GM12878 (cell line): Measurements from ENCODE around the gene ADIPOQ. TPM values are rescaled to one million over a fixed set of nuclear protein-coding genes. Genes with fewer than 3 reads are reported as not detected.

ENCODE experiments used
- ATAC-seq: fragments of 200-7000 bp; cut with Tn5 transposase; 3 replicates; pipeline ENCODE4 v1.9.1; 2020; ENCODE audit warnings: mild to moderate bottlenecking, moderate library complexity
- BruUV-seq: library from RNA; stranded (reverse); fragments of 400-500 nt; replicated peaks from 2 replicates; lab custom pipeline; 2021; lab: Mats Ljungman, UMichigan
- CTCF ChIA-PET: fragments of 300-600 bp; sonication (Branson Sonifier 250); formaldehyde crosslinking; extraction: SDS; loops from one replicate; lab custom pipeline; 2021; ENCODE audit warnings: inconsistent platforms; lab: Yijun Ruan, JAX
- POLR2A ChIA-PET: fragments of 350-600 bp; formaldehyde crosslinking; extraction: SDS; loops from one replicate; lab custom pipeline; 2021; ENCODE audit warnings: inconsistent platforms; lab: Charles Lee
- RAD21 ChIA-PET: fragments of 300-600 bp; sonication (Branson Sonifier 250); formaldehyde crosslinking; loops from one replicate; lab custom pipeline; 2023; ENCODE audit warnings: antibody characterized with exemption; ENCODE audit not compliant: unreplicated experiment; lab: Charles Lee
- SMC1A ChIA-PET: fragments of 300-600 bp; sonication (Branson Sonifier 250); formaldehyde crosslinking; loops from one replicate; lab custom pipeline; 2023; ENCODE audit not compliant: unreplicated experiment, uncharacterized antibody; lab: Charles Lee
- DNase-seq: peaks from one replicate; pipeline ENCODE4 v3.0.0-alpha.2; 2011; ENCODE audit warnings: low read depth, low spot score
- FAIRE-seq: peaks from 3 replicates; lab custom pipeline; 2011; peaks lifted over from hg19 to GRCh38; lab: Jason Lieb, UNC
- H2AFZ ChIP-seq: 2 replicates; pipeline ENCODE4 v1.6.0; 2011; ENCODE audit warnings: low read depth, low read length, control low read depth; ENCODE audit not compliant: control insufficient read depth
- H3K27ac ChIP-seq: 2 replicates; pipeline ENCODE4 v1.5.1; 2011; ENCODE audit warnings: control low read depth; ENCODE audit not compliant: control insufficient read depth, insufficient read depth
- H3K27me3 ChIP-seq, 2 experiments: replicated peaks in 1 of 2; 2 replicates each; pipeline versions ENCODE4 v1.6.0 to v1.6.1; 2011; ENCODE audit warnings: low read length in 1 of 2; ENCODE audit not compliant: control insufficient read depth in 2 of 2, insufficient read depth in 2 of 2
- H3K36me3 ChIP-seq, 2 experiments: 2 replicates each; pipeline ENCODE4 v1.5.1; 2011; ENCODE audit warnings: low read length in 1 of 2; ENCODE audit not compliant: control insufficient read depth in 2 of 2, insufficient read depth in 2 of 2
- H3K4me1 ChIP-seq: 2 replicates; pipeline ENCODE4 v1.6.1; 2011; ENCODE audit warnings: mild to moderate bottlenecking, low read length, moderate library complexity, mixed read lengths; ENCODE audit not compliant: control insufficient read depth, insufficient read depth
- H3K4me2 ChIP-seq: 2 replicates; pipeline ENCODE4 v1.6.0; 2011; ENCODE audit warnings: control low read depth; ENCODE audit not compliant: control insufficient read depth, insufficient read depth
- H3K4me3 ChIP-seq: fragments of 200-600 bp; sonication (generic); 2 replicates; pipeline ENCODE4 v1.5.1; 2016
- H3K79me2 ChIP-seq: 2 replicates; pipeline ENCODE4 v1.6.0; 2011; ENCODE audit warnings: low read length; ENCODE audit not compliant: control insufficient read depth, insufficient read depth
- H3K9ac ChIP-seq: 2 replicates; pipeline ENCODE4 v1.8.0; 2011; ENCODE audit warnings: low read length, control low read depth, mixed read lengths; ENCODE audit not compliant: control insufficient read depth, insufficient read depth
- H3K9me3 ChIP-seq: replicated peaks from 3 replicates; pipeline ENCODE4 v1.5.1; 2011; ENCODE audit warnings: mild to moderate bottlenecking, low read length; ENCODE audit not compliant: control insufficient read depth, insufficient read depth
- H4K20me1 ChIP-seq: 2 replicates; pipeline ENCODE4 v1.6.0; 2011; ENCODE audit not compliant: control insufficient read depth, insufficient read depth
- BMI1 ChIP-seq: fragments of 450-650 bp; IDR thresholded peaks from 2 replicates; pipeline ENCODE4 v1.6.1; 2016; ENCODE audit warnings: mild to moderate bottlenecking, moderate library complexity, borderline replicate concordance
- FOS ChIP-seq: IDR thresholded peaks from 3 replicates; pipeline ENCODE4 v1.6.1; 2011; ENCODE audit warnings: borderline replicate concordance; ENCODE audit not compliant: insufficient read length; ENCODE audit errors: extremely low read depth
- GATAD2B ChIP-seq: fragments of 450-650 bp; conservative IDR thresholded peaks from 2 replicates; pipeline ENCODE4 v1.6.1; 2017; ENCODE audit warnings: low read depth, mild to moderate bottlenecking, moderate library complexity
- IRF4 ChIP-seq: IDR thresholded peaks from 2 replicates; pipeline ENCODE4 v1.6.1; 2011; ENCODE audit warnings: low read depth, low read length
- NFXL1 ChIP-seq: fragments of 450-650 bp; IDR thresholded peaks from 2 replicates; pipeline ENCODE4 v1.6.1; 2017; ENCODE audit warnings: antibody characterized with exemption, mild to moderate bottlenecking, borderline replicate concordance
- WRNIP1 ChIP-seq: IDR thresholded peaks from 2 replicates; pipeline ENCODE4 v1.6.1; 2011; ENCODE audit warnings: low read depth, low read length, improper control_type of control experiment, borderline replicate concordance
- ZSCAN29 ChIP-seq: fragments of 450-650 bp; IDR thresholded peaks from 2 replicates; pipeline ENCODE4 v1.6.1; 2017; ENCODE audit warnings: mild to moderate bottlenecking, moderate library complexity
- WGBS: methylation state at CpG from one replicate; pipeline ENCODE4 v1.1.6; 2016; ENCODE audit warnings: low lambda C conversion rate; ENCODE audit not compliant: insufficient replicate concordance, insufficient coverage; ENCODE audit errors: missing lambda C conversion rate; 5-methylcytosine and 5-hydroxymethylcytosine counted together
- in situ Hi-C: fragments of 300-500 bp; cut with MboI; formaldehyde crosslinking; loops from 9 replicates; pipeline ENCODE4 v1.14.3; 2018; ENCODE audit warnings: mixed read lengths
- intact Hi-C: fragments of 100-400 bp; cut with micrococcal nuclease; formaldehyde crosslinking; loops from one replicate; pipeline ENCODE4 v1.14.2; 2022; ENCODE audit not compliant: unreplicated experiment
- polyA plus RNA-seq, 11 experiments: library from polyadenylated mRNA; depleted of rRNA in 4 of 11; unstranded in 6 of 11; stranded (reverse) in 5 of 11; fragments of >200 nt; fragmentation: Nextera tagmentation in 4 of 11; fragmentation: Illumina TruSeq in 1 of 11; extraction: Ambion mirVana in 4 of 11; extraction: Trizol in 1 of 11; gene quantifications; 1 replicate in 1 of 11; 2 replicates in 10 of 11; pipeline versions ENCODE4 v1.2.1 to v1.2.3, GENCODE V29; 2011 to 2016; ENCODE audit warnings: inconsistent platforms in 2 of 11, missing spikeins in 2 of 11, low read depth in 1 of 11
- total RNA-seq, 4 experiments: library from RNA; depleted of rRNA in 3 of 4; stranded (reverse); fragments of >200 nt in 3 of 4; fragmentation: Illumina TruSeq in 1 of 4; extraction: Trizol in 1 of 4; gene quantifications; 2 replicates each; pipeline versions ENCODE4 v1.2.1 to v1.2.3, GENCODE V29; 2013 to 2021
- TF ChIP-seq, protein P1 (sequence below): IDR thresholded peaks from 2 replicates; pipeline ENCODE4 v1.6.1; 2012; ENCODE audit warnings: improper control_type of control experiment, low read depth, low read length; ENCODE audit not compliant: insufficient replicate concordance
- TF ChIP-seq, protein P2 (sequence below): fragments of 450-650 bp; IDR thresholded peaks from 2 replicates; pipeline ENCODE4 v1.6.1; 2016; ENCODE audit warnings: mild to moderate bottlenecking, moderate library complexity, borderline replicate concordance
- TF ChIP-seq, protein P3 (sequence below): IDR thresholded peaks from 2 replicates; pipeline ENCODE4 v1.6.1; 2011; ENCODE audit warnings: borderline replicate concordance, low read depth, mild to moderate bottlenecking, moderate library complexity, mixed read lengths, low read length; ENCODE audit not compliant: insufficient read depth; ENCODE audit errors: extremely low read length

Gene ADIPOQ
- total and polyA plus RNA-seq, 10 of the 15 experiments (the other 5 are each of a cell fraction or from before 2014, with no cell fraction given): not detected

DNA sequence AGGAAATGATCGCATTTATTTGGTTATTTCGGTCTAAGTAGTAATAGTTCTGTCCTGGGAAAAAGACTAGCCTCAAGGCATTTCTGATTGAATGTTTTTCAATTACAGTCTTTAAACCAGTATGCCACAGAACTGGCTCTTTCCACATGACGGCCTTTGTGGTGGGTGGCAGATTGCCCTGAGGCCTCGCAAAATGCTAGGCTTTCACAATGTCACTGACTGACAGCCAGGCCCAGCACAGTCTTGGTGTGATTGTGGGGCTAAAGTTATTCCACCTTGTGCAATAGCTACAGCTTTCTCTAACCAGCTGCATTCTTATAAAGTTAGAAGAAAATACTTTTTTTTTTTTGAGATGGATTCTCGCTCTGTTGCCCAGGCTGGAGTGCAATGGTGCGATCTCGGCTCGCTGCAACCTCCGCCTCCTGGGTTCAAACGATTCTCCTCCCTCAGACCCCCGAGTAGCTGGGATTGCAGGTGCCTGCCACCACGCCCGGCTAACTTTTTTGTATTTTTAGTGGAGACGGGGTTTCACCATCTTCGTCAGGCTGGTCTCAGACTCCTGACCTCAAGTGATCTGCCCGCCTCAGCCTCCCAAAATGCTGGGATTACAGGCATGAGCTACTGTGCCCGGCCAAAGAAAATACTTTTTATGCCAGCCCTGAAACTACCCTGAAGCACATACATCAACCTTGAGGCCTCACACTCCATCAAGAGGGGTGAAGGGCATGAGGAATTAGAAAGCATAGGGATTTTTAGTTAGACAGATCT is 2.5 kb upstream of the ADIPOQ start (continued):
- TF ChIP-seq, protein P1, sequence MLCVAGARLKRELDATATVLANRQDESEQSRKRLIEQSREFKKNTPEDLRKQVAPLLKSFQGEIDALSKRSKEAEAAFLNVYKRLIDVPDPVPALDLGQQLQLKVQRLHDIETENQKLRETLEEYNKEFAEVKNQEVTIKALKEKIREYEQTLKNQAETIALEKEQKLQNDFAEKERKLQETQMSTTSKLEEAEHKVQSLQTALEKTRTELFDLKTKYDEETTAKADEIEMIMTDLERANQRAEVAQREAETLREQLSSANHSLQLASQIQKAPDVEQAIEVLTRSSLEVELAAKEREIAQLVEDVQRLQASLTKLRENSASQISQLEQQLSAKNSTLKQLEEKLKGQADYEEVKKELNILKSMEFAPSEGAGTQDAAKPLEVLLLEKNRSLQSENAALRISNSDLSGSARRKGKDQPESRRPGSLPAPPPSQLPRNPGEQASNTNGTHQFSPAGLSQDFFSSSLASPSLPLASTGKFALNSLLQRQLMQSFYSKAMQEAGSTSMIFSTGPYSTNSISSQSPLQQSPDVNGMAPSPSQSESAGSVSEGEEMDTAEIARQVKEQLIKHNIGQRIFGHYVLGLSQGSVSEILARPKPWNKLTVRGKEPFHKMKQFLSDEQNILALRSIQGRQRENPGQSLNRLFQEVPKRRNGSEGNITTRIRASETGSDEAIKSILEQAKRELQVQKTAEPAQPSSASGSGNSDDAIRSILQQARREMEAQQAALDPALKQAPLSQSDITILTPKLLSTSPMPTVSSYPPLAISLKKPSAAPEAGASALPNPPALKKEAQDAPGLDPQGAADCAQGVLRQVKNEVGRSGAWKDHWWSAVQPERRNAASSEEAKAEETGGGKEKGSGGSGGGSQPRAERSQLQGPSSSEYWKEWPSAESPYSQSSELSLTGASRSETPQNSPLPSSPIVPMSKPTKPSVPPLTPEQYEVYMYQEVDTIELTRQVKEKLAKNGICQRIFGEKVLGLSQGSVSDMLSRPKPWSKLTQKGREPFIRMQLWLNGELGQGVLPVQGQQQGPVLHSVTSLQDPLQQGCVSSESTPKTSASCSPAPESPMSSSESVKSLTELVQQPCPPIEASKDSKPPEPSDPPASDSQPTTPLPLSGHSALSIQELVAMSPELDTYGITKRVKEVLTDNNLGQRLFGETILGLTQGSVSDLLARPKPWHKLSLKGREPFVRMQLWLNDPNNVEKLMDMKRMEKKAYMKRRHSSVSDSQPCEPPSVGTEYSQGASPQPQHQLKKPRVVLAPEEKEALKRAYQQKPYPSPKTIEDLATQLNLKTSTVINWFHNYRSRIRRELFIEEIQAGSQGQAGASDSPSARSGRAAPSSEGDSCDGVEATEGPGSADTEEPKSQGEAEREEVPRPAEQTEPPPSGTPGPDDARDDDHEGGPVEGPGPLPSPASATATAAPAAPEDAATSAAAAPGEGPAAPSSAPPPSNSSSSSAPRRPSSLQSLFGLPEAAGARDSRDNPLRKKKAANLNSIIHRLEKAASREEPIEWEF: no peak
- no peak for TF ChIP-seq GATAD2B
- no peak for TF ChIP-seq IRF4

DNA sequence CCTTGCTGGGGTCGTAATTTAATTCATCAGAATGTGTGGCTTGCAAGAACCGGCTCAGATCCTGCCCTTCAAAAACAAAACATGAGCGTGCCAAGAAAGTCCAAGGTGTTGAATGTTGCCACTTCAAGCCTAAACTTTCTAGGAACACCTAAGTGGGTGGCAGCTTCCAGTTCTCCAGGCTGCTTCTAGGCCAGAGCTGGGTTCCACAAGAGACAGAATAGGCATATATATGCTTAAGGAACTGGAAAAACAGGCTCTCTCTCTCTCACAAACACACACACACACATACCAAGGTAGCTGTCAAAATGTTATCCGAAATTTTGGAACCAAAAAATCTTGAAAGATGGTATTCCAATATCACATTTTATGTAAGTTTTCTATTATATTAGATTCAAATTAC is 890 bp upstream of the ADIPOQ start:
- no peaks in the 10 kb centered on the region for H4K20me1 ChIP-seq
- BruUV-seq: no TSS peak
- no peaks in the 10 kb centered on the region for H3K9me3 ChIP-seq
- SMC1A ChIA-PET: no interaction called here
- H3K4me1 ChIP-seq: no peaks in the 10 kb centered on the region
- peaks cover 0 to under 1% of the 10 kb centered on the region in 2 experiments; a peak in 2 of 4 replicates for H3K27me3 ChIP-seq
- no peak overlapping the region for H3K4me3 ChIP-seq
- no peak for FAIRE-seq
- TF ChIP-seq, protein P2, sequence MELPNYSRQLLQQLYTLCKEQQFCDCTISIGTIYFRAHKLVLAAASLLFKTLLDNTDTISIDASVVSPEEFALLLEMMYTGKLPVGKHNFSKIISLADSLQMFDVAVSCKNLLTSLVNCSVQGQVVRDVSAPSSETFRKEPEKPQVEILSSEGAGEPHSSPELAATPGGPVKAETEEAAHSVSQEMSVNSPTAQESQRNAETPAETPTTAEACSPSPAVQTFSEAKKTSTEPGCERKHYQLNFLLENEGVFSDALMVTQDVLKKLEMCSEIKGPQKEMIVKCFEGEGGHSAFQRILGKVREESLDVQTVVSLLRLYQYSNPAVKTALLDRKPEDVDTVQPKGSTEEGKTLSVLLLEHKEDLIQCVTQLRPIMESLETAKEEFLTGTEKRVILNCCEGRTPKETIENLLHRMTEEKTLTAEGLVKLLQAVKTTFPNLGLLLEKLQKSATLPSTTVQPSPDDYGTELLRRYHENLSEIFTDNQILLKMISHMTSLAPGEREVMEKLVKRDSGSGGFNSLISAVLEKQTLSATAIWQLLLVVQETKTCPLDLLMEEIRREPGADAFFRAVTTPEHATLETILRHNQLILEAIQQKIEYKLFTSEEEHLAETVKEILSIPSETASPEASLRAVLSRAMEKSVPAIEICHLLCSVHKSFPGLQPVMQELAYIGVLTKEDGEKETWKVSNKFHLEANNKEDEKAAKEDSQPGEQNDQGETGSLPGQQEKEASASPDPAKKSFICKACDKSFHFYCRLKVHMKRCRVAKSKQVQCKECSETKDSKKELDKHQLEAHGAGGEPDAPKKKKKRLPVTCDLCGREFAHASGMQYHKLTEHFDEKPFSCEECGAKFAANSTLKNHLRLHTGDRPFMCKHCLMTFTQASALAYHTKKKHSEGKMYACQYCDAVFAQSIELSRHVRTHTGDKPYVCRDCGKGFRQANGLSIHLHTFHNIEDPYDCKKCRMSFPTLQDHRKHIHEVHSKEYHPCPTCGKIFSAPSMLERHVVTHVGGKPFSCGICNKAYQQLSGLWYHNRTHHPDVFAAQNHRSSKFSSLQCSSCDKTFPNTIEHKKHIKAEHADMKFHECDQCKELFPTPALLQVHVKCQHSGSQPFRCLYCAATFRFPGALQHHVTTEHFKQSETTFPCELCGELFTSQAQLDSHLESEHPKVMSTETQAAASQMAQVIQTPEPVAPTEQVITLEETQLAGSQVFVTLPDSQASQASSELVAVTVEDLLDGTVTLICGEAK: no peak
- TF ChIP-seq NFXL1 (no peak), ZSCAN29 (no peak), BMI1 (no peak), WRNIP1 (no peak), FOS (no peak), GATAD2B (no peak)
- TF ChIP-seq, protein P3, sequence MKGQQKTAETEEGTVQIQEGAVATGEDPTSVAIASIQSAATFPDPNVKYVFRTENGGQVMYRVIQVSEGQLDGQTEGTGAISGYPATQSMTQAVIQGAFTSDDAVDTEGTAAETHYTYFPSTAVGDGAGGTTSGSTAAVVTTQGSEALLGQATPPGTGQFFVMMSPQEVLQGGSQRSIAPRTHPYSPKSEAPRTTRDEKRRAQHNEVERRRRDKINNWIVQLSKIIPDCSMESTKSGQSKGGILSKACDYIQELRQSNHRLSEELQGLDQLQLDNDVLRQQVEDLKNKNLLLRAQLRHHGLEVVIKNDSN: no peak
- TF ChIP-seq, all 136 proteins: peak for 0
- in situ Hi-C loops (no loop called here), intact Hi-C loops (no loop called here)
- RAD21 ChIA-PET: interaction anchor here (1.1 kb wide), 1 partner anchor 323 kb away, joined by 3 read pairs; no protein-coding TSS in a partner anchor
- WGBS: 28% methylated on average over 4 of the region's 4 CpGs
- POLR2A ChIA-PET: no interaction called here
- Histone ChIP-seq H3K27ac (no peak overlapping the region), H2AFZ (no peak overlapping the region), H3K9ac (no peak overlapping the region), H3K79me2 (no peaks in the 10 kb centered on the region), H3K4me2 (no peak overlapping the region), H3K36me3 (no peaks in the 10 kb centered on the region)
- CTCF ChIA-PET: no interaction called here
- ATAC-seq (no peak), DNase-seq (no peak)
